SK-N-SH treated with all-trans-retinoic acid at 6 μM for 48 hours (cell line): Measurements from ENCODE around the gene DOP1B.

Experiments
- ATAC-seq: fragments of 200-7000 bp; cut with Tn5 transposase; 3 replicates; pipeline ENCODE4 v1.9.1; 2020; ENCODE audit warnings: mild to moderate bottlenecking, moderate library complexity
- BACH2 ChIP-seq: fragments of 250-450 bp; sonication (Bioruptor Pico); IDR thresholded peaks from 2 replicates; pipeline ENCODE4 v1.9.0; 2021; ENCODE audit warnings: mild to moderate bottlenecking, borderline replicate concordance
- CSDC2 ChIP-seq: fragments of 250-450 bp; sonication (Bioruptor Pico); IDR thresholded peaks from 2 replicates; pipeline ENCODE4 v1.5.0; 2020; ENCODE audit warnings: mild to moderate bottlenecking, moderate library complexity
- ESRRG ChIP-seq: fragments of 250-450 bp; sonication (Bioruptor Pico); IDR thresholded peaks from 2 replicates; pipeline ENCODE4 v1.6.1; 2021; ENCODE audit warnings: mild to moderate bottlenecking
- GLIS3 ChIP-seq: fragments of 250-450 bp; sonication (Bioruptor Pico); IDR thresholded peaks from 2 replicates; pipeline ENCODE4 v1.5.0; 2020; ENCODE audit warnings: mild to moderate bottlenecking, moderate library complexity
- ISL1 ChIP-seq: fragments of 250-450 bp; sonication (Bioruptor Pico); IDR thresholded peaks from 2 replicates; pipeline ENCODE4 v2.1.2; 2022; ENCODE audit warnings: mild to moderate bottlenecking, moderate library complexity
- OSR1 ChIP-seq: fragments of 250-450 bp; sonication (Bioruptor Pico); IDR thresholded peaks from 2 replicates; pipeline ENCODE4 v1.8.0; 2022; ENCODE audit warnings: moderate library complexity, mild to moderate bottlenecking, inconsistent platforms
- RARB ChIP-seq: fragments of 250-450 bp; sonication (Bioruptor Pico); IDR thresholded peaks from 2 replicates; pipeline ENCODE4 v1.8.0; 2021; ENCODE audit warnings: mild to moderate bottlenecking, moderate library complexity
- SNAI2 ChIP-seq: fragments of 250-450 bp; sonication (Bioruptor Pico); IDR thresholded peaks from 2 replicates; pipeline ENCODE4 v1.5.0; 2020; ENCODE audit warnings: mild to moderate bottlenecking, moderate library complexity
- TCF4 ChIP-seq: fragments of 250-450 bp; sonication (Bioruptor Pico); IDR thresholded peaks from 2 replicates; pipeline ENCODE4 v1.8.0; 2021; ENCODE audit warnings: mild to moderate bottlenecking, moderate library complexity, borderline replicate concordance
- TSHZ2 ChIP-seq: fragments of 250-450 bp; sonication (Bioruptor Pico); IDR thresholded peaks from 2 replicates; pipeline ENCODE4 v1.5.0; 2020; ENCODE audit warnings: mild to moderate bottlenecking, moderate library complexity
- ZC3H10 ChIP-seq: fragments of 250-450 bp; sonication (Bioruptor Pico); IDR thresholded peaks from 2 replicates; pipeline ENCODE4 v1.5.1; 2021; ENCODE audit warnings: mild to moderate bottlenecking, moderate library complexity
- ZFP3 ChIP-seq: fragments of 250-450 bp; sonication (Bioruptor Pico); IDR thresholded peaks from 2 replicates; pipeline ENCODE4 v1.5.0; 2020; ENCODE audit warnings: mild to moderate bottlenecking, moderate library complexity
- ZFP30 ChIP-seq: fragments of 450-650 bp; formaldehyde crosslinking; IDR thresholded peaks from 2 replicates; pipeline ENCODE4 v1.5.0; 2022; ENCODE audit warnings: mild to moderate bottlenecking, moderate library complexity
- ZNF70 ChIP-seq: fragments of 450-650 bp; formaldehyde crosslinking; IDR thresholded peaks from 2 replicates; pipeline ENCODE4 v1.5.0; 2020; ENCODE audit warnings: mild to moderate bottlenecking, moderate library complexity
- TF ChIP-seq, protein P1 (sequence below): fragments of 250-450 bp; sonication (Bioruptor Pico); IDR thresholded peaks from 2 replicates; pipeline ENCODE4 v1.8.0; 2021; ENCODE audit warnings: low read depth, mild to moderate bottlenecking, moderate library complexity, borderline replicate concordance
- TF ChIP-seq, protein P2 (sequence below): fragments of 250-450 bp; sonication (Bioruptor Pico); IDR thresholded peaks from 2 replicates; pipeline ENCODE4 v1.5.1; 2020; ENCODE audit warnings: low read depth, mild to moderate bottlenecking, moderate library complexity
- TF ChIP-seq, protein P3 (sequence below): fragments of 250-450 bp; sonication (Bioruptor Pico); IDR thresholded peaks from 2 replicates; pipeline ENCODE4 v1.8.0; 2020; ENCODE audit warnings: mild to moderate bottlenecking, moderate library complexity, borderline replicate concordance

DOP1B gene

GRCh38 chr21:36186081-36186480, 29.5 kb downstream of the DOP1B start (continued):
- TF ChIP-seq, protein P1, sequence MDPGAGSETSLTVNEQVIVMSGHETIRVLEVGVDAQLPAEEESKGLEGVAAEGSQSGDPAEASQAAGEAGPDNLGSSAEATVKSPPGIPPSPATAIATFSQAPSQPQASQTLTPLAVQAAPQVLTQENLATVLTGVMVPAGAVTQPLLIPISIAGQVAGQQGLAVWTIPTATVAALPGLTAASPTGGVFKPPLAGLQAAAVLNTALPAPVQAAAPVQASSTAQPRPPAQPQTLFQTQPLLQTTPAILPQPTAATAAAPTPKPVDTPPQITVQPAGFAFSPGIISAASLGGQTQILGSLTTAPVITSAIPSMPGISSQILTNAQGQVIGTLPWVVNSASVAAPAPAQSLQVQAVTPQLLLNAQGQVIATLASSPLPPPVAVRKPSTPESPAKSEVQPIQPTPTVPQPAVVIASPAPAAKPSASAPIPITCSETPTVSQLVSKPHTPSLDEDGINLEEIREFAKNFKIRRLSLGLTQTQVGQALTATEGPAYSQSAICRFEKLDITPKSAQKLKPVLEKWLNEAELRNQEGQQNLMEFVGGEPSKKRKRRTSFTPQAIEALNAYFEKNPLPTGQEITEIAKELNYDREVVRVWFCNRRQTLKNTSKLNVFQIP (CRISPR knock-in tag) = no peak
- TF ChIP-seq RARB (CRISPR knock-in tag) (no peak), ZNF70 (CRISPR knock-in tag) (no peak), ESRRG (CRISPR knock-in tag) (no peak)

GRCh38 chr21:36186506-36187399, 30.1 kb downstream of the DOP1B start:
- no peak for ATAC-seq
- no peak for TF ChIP-seq SNAI2
- no peak for TF ChIP-seq OSR1
- TF ChIP-seq CSDC2 (CRISPR knock-in tag) = no peak
- TF ChIP-seq TSHZ2 = no peak
- TF ChIP-seq BACH2 (CRISPR knock-in tag) = no peak
- no peak for TF ChIP-seq GLIS3
- TF ChIP-seq, protein P2, sequence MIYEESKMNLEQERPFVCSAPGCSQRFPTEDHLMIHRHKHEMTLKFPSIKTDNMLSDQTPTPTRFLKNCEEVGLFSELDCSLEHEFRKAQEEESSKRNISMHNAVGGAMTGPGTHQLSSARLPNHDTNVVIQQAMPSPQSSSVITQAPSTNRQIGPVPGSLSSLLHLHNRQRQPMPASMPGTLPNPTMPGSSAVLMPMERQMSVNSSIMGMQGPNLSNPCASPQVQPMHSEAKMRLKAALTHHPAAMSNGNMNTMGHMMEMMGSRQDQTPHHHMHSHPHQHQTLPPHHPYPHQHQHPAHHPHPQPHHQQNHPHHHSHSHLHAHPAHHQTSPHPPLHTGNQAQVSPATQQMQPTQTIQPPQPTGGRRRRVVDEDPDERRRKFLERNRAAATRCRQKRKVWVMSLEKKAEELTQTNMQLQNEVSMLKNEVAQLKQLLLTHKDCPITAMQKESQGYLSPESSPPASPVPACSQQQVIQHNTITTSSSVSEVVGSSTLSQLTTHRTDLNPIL (CRISPR knock-in tag) = no peak
- no peak for TF ChIP-seq TCF4 (CRISPR knock-in tag)
- TF ChIP-seq, protein P3, sequence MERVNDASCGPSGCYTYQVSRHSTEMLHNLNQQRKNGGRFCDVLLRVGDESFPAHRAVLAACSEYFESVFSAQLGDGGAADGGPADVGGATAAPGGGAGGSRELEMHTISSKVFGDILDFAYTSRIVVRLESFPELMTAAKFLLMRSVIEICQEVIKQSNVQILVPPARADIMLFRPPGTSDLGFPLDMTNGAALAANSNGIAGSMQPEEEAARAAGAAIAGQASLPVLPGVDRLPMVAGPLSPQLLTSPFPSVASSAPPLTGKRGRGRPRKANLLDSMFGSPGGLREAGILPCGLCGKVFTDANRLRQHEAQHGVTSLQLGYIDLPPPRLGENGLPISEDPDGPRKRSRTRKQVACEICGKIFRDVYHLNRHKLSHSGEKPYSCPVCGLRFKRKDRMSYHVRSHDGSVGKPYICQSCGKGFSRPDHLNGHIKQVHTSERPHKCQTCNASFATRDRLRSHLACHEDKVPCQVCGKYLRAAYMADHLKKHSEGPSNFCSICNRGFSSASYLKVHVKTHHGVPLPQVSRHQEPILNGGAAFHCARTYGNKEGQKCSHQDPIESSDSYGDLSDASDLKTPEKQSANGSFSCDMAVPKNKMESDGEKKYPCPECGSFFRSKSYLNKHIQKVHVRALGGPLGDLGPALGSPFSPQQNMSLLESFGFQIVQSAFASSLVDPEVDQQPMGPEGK (CRISPR knock-in tag) = no peak
- no peak for TF ChIP-seq ISL1
- TF ChIP-seq, protein P1 (CRISPR knock-in tag) = no peak
- no peak for TF ChIP-seq ZFP30 (CRISPR knock-in tag)
- no peak for TF ChIP-seq ZC3H10 (CRISPR knock-in tag)

- ATAC-seq = no peak
- TF ChIP-seq TSHZ2 (no peak), TCF4 (CRISPR knock-in tag) (no peak), ZFP3 (no peak)
Observed at GRCh38 chr21:36188081-36188681, 31.6 kb downstream of the DOP1B start.
